ENCODE data around the gene CACTIN.

GRCh38 chr19:3623716-3624115, 2.9 kb downstream of the CACTIN start:
- TF ChIP-seq EZH2 (IDR thresholded peaks at IDR 0.05; ENCODE audit: borderline replicate concordance, low read depth, low read length, poor library complexity, severe bottlenecking) (no peak), CTCF (conservative IDR thresholded peaks at IDR 0.05; ENCODE audit: low read depth, low read length) (no peak)

Data from A673 (cell line).